ENCODE measurements around the gene ARFGAP1. TPM values are rescaled to one million over a fixed set of nuclear protein-coding genes. Genes with fewer than 3 reads are reported as not detected.

Gene ARFGAP1
- total and polyA plus RNA-seq, 2 of the 4 experiments (the other 2 are of a cell fraction) = 59.1 to 194 TPM

DNA sequence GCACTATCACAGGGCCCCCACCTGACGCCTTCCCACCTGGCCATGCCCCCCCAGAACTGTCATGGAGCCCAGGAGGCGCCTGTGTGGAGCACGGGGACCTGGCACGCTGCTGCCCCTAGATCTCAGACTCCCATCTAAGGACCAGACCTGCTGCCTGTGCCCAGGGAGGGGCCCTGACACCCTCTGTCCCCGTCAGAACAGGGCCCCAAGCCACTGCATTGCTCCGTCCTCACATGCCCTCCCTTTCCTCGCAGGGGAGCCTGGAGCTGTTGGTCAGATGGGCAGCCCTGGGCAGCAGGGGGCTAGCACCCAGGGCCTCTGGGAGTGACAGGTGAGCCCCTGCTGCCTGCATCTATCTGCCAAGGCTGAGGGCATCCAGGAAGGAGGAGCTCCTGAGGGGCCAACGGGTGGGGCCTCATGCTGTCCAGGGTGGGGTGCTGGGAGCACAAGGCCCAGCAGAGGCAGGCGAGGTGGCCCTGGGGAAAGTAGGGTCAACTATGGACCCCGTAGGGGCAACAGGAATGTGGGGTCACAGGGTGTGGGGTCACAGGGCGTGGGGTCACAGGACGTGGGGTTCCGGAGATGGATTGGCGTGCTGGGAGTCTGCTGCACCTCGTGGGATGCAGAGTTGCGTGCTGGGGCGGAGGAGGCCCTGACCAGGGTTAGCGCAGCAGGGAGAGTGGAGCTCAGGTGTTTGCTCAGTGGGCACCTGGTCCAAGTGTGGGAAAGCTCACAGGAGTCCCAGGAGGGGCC lies 56.9 kb downstream of the ARFGAP1 start:
- Histone ChIP-seq H2BK120ac (ENCODE audit: low read depth, low read length) (no peak overlapping the region), H4K91ac (ENCODE audit: insufficient read depth, low read depth, low read length) (no peak overlapping the region), H3K4ac (ENCODE audit: low read depth, low read length) (no peak overlapping the region), H3K27me3 (ENCODE audit: control insufficient read depth, insufficient read depth, low read length) (peaks cover 6% of the 10 kb centered on the region), H2AK9ac (replicated peaks; ENCODE audit: low read depth, low read length, poor library complexity) (no peak overlapping the region), H3K36me3 (ENCODE audit: control insufficient read depth, insufficient read depth, low read length) (no peaks in the 10 kb centered on the region), H2BK5ac (ENCODE audit: low read depth, low read length, poor library complexity, severe bottlenecking) (no peak overlapping the region), H3K9me1 (ENCODE audit: insufficient read depth, low read length) (no peaks in the 10 kb centered on the region), H4K20me1 (ENCODE audit: insufficient read depth, low read length) (no peaks in the 10 kb centered on the region), H3K4me2 (ENCODE audit: low read depth, low read length) (no peak overlapping the region), H3K18ac (ENCODE audit: low read depth, low read length) (no peak overlapping the region), H3K9me3 (ENCODE audit: control insufficient read depth, insufficient read depth, low read length) (peaks cover 6% of the 10 kb centered on the region), H2AK5ac (ENCODE audit: low read depth, low read length) (no peak overlapping the region), H2AFZ (replicated peaks; ENCODE audit: low read length, poor library complexity) (no peak overlapping the region), H3K4me3 (ENCODE audit: insufficient read depth, low read depth, low read length) (no peak overlapping the region), H3K4me1 (ENCODE audit: control insufficient read depth, insufficient read depth, low read length) (no peaks in the 10 kb centered on the region), H4K8ac (ENCODE audit: low read depth in 2 of 2, low read length in 2 of 2) (no peak overlapping the region), H3K27ac (ENCODE audit: insufficient read depth, low read length) (no peak overlapping the region), H4K5ac (ENCODE audit: low read depth, low read length) (no peak overlapping the region), H2BK15ac (ENCODE audit: low read depth, low read length) (no peak overlapping the region), H3K23ac (ENCODE audit: low read depth, low read length) (no peak overlapping the region), H3K9ac (ENCODE audit: low read depth, low read length) (no peak overlapping the region), H3K14ac (replicated peaks; ENCODE audit: low read depth, low read length) (no peak overlapping the region), H3K56ac (ENCODE audit: extremely low read depth, insufficient read depth, low read length) (no peak overlapping the region), H2BK20ac (ENCODE audit: low read depth, low read length) (no peak overlapping the region), H3K79me1 (ENCODE audit: low read depth in 1 of 2, low read length in 2 of 2) (no peaks in the 10 kb centered on the region)
- no TSS peak for BruUV-seq (replicated peaks)
- ATAC-seq (ENCODE audit: low read depth) (no peak), DNase-seq (no peak)
- TF ChIP-seq RFX5 (IDR thresholded peaks at IDR 0.05; ENCODE audit: low read depth, low read length) (no peak), CHD1 (IDR thresholded peaks at IDR 0.05; ENCODE audit: low read depth, low read length) (no peak), RAD21 (IDR thresholded peaks at IDR 0.05; ENCODE audit: low read length) (no peak), SMC3 (IDR thresholded peaks at IDR 0.05; ENCODE audit: low read depth, low read length) (no peak), RCOR1 (IDR thresholded peaks at IDR 0.05; ENCODE audit: insufficient replicate concordance, low read length) (no peak), BHLHE40 (IDR thresholded peaks at IDR 0.05; ENCODE audit: low read depth, low read length) (no peak), MAFK (IDR thresholded peaks at IDR 0.05; ENCODE audit: low read depth, low read length) (no peak), NFE2L2 (IDR thresholded peaks at IDR 0.05; ENCODE audit: low read depth, low read length) (no peak), CEBPB (IDR thresholded peaks at IDR 0.05; ENCODE audit: low read depth, low read length) (no peak)
- TF ChIP-seq, protein P1, sequence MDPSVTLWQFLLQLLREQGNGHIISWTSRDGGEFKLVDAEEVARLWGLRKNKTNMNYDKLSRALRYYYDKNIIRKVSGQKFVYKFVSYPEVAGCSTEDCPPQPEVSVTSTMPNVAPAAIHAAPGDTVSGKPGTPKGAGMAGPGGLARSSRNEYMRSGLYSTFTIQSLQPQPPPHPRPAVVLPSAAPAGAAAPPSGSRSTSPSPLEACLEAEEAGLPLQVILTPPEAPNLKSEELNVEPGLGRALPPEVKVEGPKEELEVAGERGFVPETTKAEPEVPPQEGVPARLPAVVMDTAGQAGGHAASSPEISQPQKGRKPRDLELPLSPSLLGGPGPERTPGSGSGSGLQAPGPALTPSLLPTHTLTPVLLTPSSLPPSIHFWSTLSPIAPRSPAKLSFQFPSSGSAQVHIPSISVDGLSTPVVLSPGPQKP (IDR thresholded peaks at IDR 0.05; ENCODE audit: borderline replicate concordance, low read depth, low read length) = no peak
- ChIA-PET CTCF (no interaction called here), POLR2A (ENCODE audit: unreplicated experiment) (no interaction called here)
- intact Hi-C loops (cut with micrococcal nuclease) = no loop called here
- 66% methylated on average over 10 of the region's 18 CpGs; no CpG with 5 or more reads in 1 of the 2 experiments for WGBS, 2 experiments (ENCODE audit: extremely low coverage in 2 of 2, insufficient read length in 1 of 2)
- in situ Hi-C loops (cut with MboI; ENCODE audit: low sequenced_read_pairs) = no loop called here
- dilution Hi-C loops (cut with HindIII; ENCODE audit: low sequenced_read_pairs, unreplicated experiment) = no loop called here
